HL-60 (cell line): ENCODE measurements around the gene CD69.

ENCODE experiments used
- CTCF ChIP-seq: IDR thresholded peaks from one replicate; pipeline ENCODE4 v1.5.1; 2011; ENCODE audit warnings: low read length, control low read depth, inconsistent platforms; ENCODE audit not compliant: insufficient read depth
- POLR2AphosphoS5 ChIP-seq: IDR thresholded peaks from 2 replicates; pipeline ENCODE4 v1.6.1; 2012; ENCODE audit warnings: low read depth
- REST ChIP-seq: IDR thresholded peaks from 2 replicates; pipeline ENCODE4 v1.6.1; 2012; ENCODE audit warnings: low read depth; ENCODE audit not compliant: insufficient replicate concordance

GRCh38 chr12:9753073-9753472, 7.6 kb downstream of the CD69 start:
- no peak for TF ChIP-seq CTCF
- TF ChIP-seq POLR2AphosphoS5: no peak
- no peak for TF ChIP-seq REST
